HCT116 (cell line): Measurements from ENCODE around the gene IRF2. TPM values are rescaled to one million over a fixed set of nuclear protein-coding genes. Genes with fewer than 3 reads are reported as not detected.

Experiments used
- ATAC-seq: fragments of 200-7000 bp; cut with Tn5 transposase; 2 replicates; pipeline ENCODE4 v1.9.1; 2020; ENCODE audit warnings: mild to moderate bottlenecking, moderate library complexity
- BruUV-seq: library from RNA; stranded (reverse); fragments of 400-500 nt; replicated peaks from 2 replicates; lab custom pipeline; 2021; lab: Mats Ljungman, UMichigan
- CTCF ChIA-PET: fragments of 300-600 bp; sonication (Branson Sonifier 250); formaldehyde crosslinking; loops from one replicate; lab custom pipeline; 2021; ENCODE audit warnings: antibody characterized with exemption; lab: Charles Lee
- POLR2A ChIA-PET: fragments of 300-600, 350-600 bp; sonication (Branson Sonifier 250); formaldehyde crosslinking; loops from one replicate; lab custom pipeline; 2021; ENCODE audit warnings: antibody characterized with exemption; lab: Charles Lee
- RAD21 ChIA-PET, 2 experiments: fragments of 300-600 bp; sonication (Branson Sonifier 250); formaldehyde crosslinking; loops; one replicate each; lab custom pipeline; 2023; ENCODE audit warnings: low total read pairs in 2 of 2; ENCODE audit not compliant: uncharacterized antibody in 2 of 2, unreplicated experiment in 2 of 2, low non-redundant PET in 1 of 2; lab: Charles Lee
- DNase-seq: peaks from one replicate; pipeline ENCODE4 v3.0.0-alpha.2; 2010; ENCODE audit warnings: low read depth, low spot score
- H2AFZ ChIP-seq: fragments of 200-600 bp; shearing (Covaris generic), sonication (generic); 2 replicates; pipeline ENCODE4 v1.6.1; 2017; ENCODE audit warnings: low read depth, mixed run types, mixed read lengths, antibody characterized with exemption, low read length; ENCODE audit not compliant: poor library complexity, severe bottlenecking
- H3K27ac ChIP-seq: 2 replicates; pipeline ENCODE4 v1.5.1; 2012; ENCODE audit warnings: low read depth, low read length
- H3K27me3 ChIP-seq: fragments of 200-600 bp; sonication (generic); 2 replicates; pipeline ENCODE4 v1.6.1; 2016; ENCODE audit warnings: mixed run types, low read length, mixed read lengths; ENCODE audit not compliant: insufficient read depth
- H3K36me3 ChIP-seq, 2 experiments: fragments of 200-500 bp in 1 of 2; fragments of 200-600 bp in 1 of 2; sonication (Bioruptor generic) in 1 of 2; sonication (generic) in 1 of 2; 2 replicates each; pipeline versions ENCODE4 v1.5.1 to v1.6.1; 2014 to 2016; ENCODE audit warnings: low read length in 2 of 2, inconsistent platforms in 1 of 2, mixed read lengths in 1 of 2, mixed run types in 1 of 2; ENCODE audit not compliant: insufficient read depth in 2 of 2, control insufficient read depth in 1 of 2
- H3K4me1 ChIP-seq, 2 experiments: fragments of 200-600 bp in 1 of 2; sonication (generic) in 1 of 2; 2 replicates each; pipeline versions ENCODE4 v1.5.1 to v1.6.1; 2012 to 2017; ENCODE audit warnings: low read length in 2 of 2, inconsistent platforms in 1 of 2, mild to moderate bottlenecking in 1 of 2, mixed read lengths in 1 of 2, mixed run types in 1 of 2, moderate library complexity in 1 of 2; ENCODE audit not compliant: insufficient read depth in 2 of 2, control insufficient read depth in 1 of 2
- H3K4me2 ChIP-seq: fragments of 200-600 bp; sonication (generic); 2 replicates; pipeline ENCODE4 v1.6.1; 2017; ENCODE audit warnings: mixed run types, low read length, mixed read lengths
- H3K4me3 ChIP-seq, 2 experiments: fragments of 200-600 bp in 1 of 2; sonication (generic) in 1 of 2; replicated peaks in 1 of 2; 2 replicates each; pipeline ENCODE4 v1.5.1; 2011 to 2016; ENCODE audit warnings: low read length in 2 of 2, control low read depth in 1 of 2, low read depth in 1 of 2, mild to moderate bottlenecking in 1 of 2, mixed read lengths in 1 of 2, mixed run types in 1 of 2
- H3K79me2 ChIP-seq: fragments of 200-600 bp; sonication (generic); 2 replicates; pipeline ENCODE4 v1.6.1; 2017; ENCODE audit warnings: mild to moderate bottlenecking, mixed run types, low read length, moderate library complexity, mixed read lengths; ENCODE audit not compliant: insufficient read depth
- H3K9ac ChIP-seq: fragments of 200-600 bp; sonication (generic); 2 replicates; pipeline ENCODE4 v1.6.1; 2016; ENCODE audit warnings: low read length, mixed read lengths
- H3K9me2 ChIP-seq: fragments of 200-600 bp; sonication (generic), shearing (Covaris generic); 2 replicates; pipeline ENCODE4 v1.6.1; 2017; ENCODE audit warnings: mixed run types, mild to moderate bottlenecking, moderate library complexity; ENCODE audit not compliant: insufficient read depth
- H3K9me3 ChIP-seq, 2 experiments: fragments of 200-500 bp in 1 of 2; fragments of 200-600 bp in 1 of 2; sonication (Bioruptor generic) in 1 of 2; sonication (generic) in 1 of 2; 2 replicates each; pipeline ENCODE4 v1.6.1; 2014 to 2017; ENCODE audit warnings: low read length in 2 of 2, mixed read lengths in 2 of 2, inconsistent platforms in 1 of 2, low read depth in 1 of 2, mild to moderate bottlenecking in 1 of 2, mixed run types in 1 of 2, moderate library complexity in 1 of 2; ENCODE audit not compliant: control insufficient read depth in 1 of 2, insufficient read depth in 1 of 2
- H4K20me1 ChIP-seq: fragments of 200-600 bp; sonication (generic), shearing (Covaris generic); 2 replicates; pipeline ENCODE4 v1.6.1; 2017; ENCODE audit warnings: mixed run types, mild to moderate bottlenecking, moderate library complexity; ENCODE audit not compliant: insufficient read depth
- CEBPB ChIP-seq: IDR thresholded peaks from 2 replicates; pipeline ENCODE4 v1.6.1; 2012; ENCODE audit warnings: low read depth
- CTCF ChIP-seq, 3 experiments: fragments of 200-600 bp in 1 of 3; sonication (generic) in 1 of 3; IDR thresholded peaks in 2 of 3; conservative IDR thresholded peaks in 1 of 3; 2 replicates each; pipeline ENCODE4 v1.5.1; 2012 to 2017; ENCODE audit warnings: low read depth in 2 of 3, low read length in 2 of 3, antibody characterized with exemption in 1 of 3, borderline replicate concordance in 1 of 3, control low read depth in 1 of 3, mild to moderate bottlenecking in 1 of 3, mixed read lengths in 1 of 3, mixed run types in 1 of 3, moderate library complexity in 1 of 3; ENCODE audit not compliant: insufficient read depth in 1 of 3
- EGR1 ChIP-seq: IDR thresholded peaks from 2 replicates; pipeline ENCODE4 v1.6.1; 2012; ENCODE audit warnings: low read depth
- ELF1 ChIP-seq: IDR thresholded peaks from 2 replicates; pipeline ENCODE4 v1.6.1; 2012; ENCODE audit warnings: low read depth, borderline replicate concordance
- EZH2phosphoT487 ChIP-seq: fragments of 200-600 bp; IDR thresholded peaks from 2 replicates; pipeline ENCODE4 v1.6.1; 2018; ENCODE audit warnings: antibody characterized with exemption, borderline replicate concordance
- FOSL1 ChIP-seq: IDR thresholded peaks from 2 replicates; pipeline ENCODE4 v1.6.1; 2012; ENCODE audit warnings: low read depth
- POLR2AphosphoS5 ChIP-seq: IDR thresholded peaks from 2 replicates; pipeline ENCODE4 v1.6.1; 2011; ENCODE audit warnings: mild to moderate bottlenecking, low read depth, low read length, moderate library complexity
- RAD21 ChIP-seq: IDR thresholded peaks from 2 replicates; pipeline ENCODE4 v1.6.1; 2012; ENCODE audit warnings: low read depth, mild to moderate bottlenecking
- REST ChIP-seq: IDR thresholded peaks from 2 replicates; pipeline ENCODE4 v1.6.1; 2012; ENCODE audit warnings: low read depth
- SRF ChIP-seq: IDR thresholded peaks from 2 replicates; pipeline ENCODE4 v1.6.1; 2012; ENCODE audit warnings: low read depth
- TCF7L2 ChIP-seq: IDR thresholded peaks from 2 replicates; pipeline ENCODE4 v1.7.0; 2011; ENCODE audit warnings: borderline replicate concordance, inconsistent platforms; ENCODE audit not compliant: insufficient read depth, insufficient read length; ENCODE audit errors: extremely low read depth
- YY1 ChIP-seq: IDR thresholded peaks from 2 replicates; pipeline ENCODE4 v1.6.1; 2011; ENCODE audit warnings: low read length, low read depth, moderate library complexity, mild to moderate bottlenecking; ENCODE audit not compliant: insufficient replicate concordance; ENCODE audit errors: extremely low read depth
- ZNF274 ChIP-seq: fragments of 200-500 bp; sonication (Bioruptor generic); IDR thresholded peaks from 2 replicates; pipeline ENCODE4 v1.6.1; 2014; ENCODE audit warnings: mild to moderate bottlenecking, low read depth, low read length, inconsistent platforms
- intact Hi-C: fragments of 100-400 bp; cut with micrococcal nuclease; formaldehyde crosslinking; loops from 2 replicates; pipeline ENCODE4 v1.10.0; 2022
- total RNA-seq: library from RNA; stranded (reverse); gene quantifications from one replicate; pipeline ENCODE4 v1.2.1, GENCODE V29; 2021; ENCODE audit not compliant: unreplicated experiment
- TF ChIP-seq, protein P1 (sequence below): IDR thresholded peaks from 2 replicates; pipeline ENCODE4 v1.6.1; 2012
- TF ChIP-seq, protein P2 (sequence below): IDR thresholded peaks from 2 replicates; pipeline ENCODE4 v1.6.1; 2012

Gene IRF2
- total RNA-seq, 1 experiment from 2014 or later: 10.6 TPM

DNA sequence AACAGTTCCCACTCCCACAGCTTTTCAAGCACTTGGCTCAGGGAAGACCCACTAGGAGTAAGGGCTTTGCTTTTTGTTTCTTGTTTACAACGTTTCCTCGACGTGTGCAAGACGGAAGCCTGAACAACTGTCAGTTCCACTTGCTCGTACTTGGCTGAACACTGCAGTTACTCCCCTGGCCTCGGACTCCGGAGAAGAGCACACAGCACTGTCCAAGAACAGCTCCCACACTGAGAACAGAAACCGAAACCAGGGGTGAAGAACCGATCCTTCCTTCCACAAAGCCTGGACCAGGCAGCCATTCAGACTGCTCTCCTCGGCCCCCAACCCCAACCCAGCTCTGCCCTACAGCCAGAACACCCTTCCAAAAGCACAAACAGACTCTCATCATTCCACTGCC is 25.5 kb downstream of the IRF2 start:
- CTCF ChIA-PET: no interaction called here
- H3K9me3 ChIP-seq: no peaks in the 10 kb centered on the region
- H3K79me2 ChIP-seq: no peaks in the 10 kb centered on the region
- peaks cover 0 to 2% of the 10 kb centered on the region in 2 experiments; a peak in 1 of 4 replicates for H3K4me1 ChIP-seq
- TF ChIP-seq, protein P1, sequence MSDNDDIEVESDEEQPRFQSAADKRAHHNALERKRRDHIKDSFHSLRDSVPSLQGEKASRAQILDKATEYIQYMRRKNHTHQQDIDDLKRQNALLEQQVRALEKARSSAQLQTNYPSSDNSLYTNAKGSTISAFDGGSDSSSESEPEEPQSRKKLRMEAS: no peak
- TF ChIP-seq POLR2AphosphoS5 (no peak), FOSL1 (no peak), EZH2phosphoT487 (no peak), ELF1 (no peak), CEBPB (no peak), SRF (no peak), EGR1 (no peak), REST (no peak), TCF7L2 (no peak), RAD21 (no peak), ZNF274 (no peak), YY1 (no peak), CTCF (IDR thresholded peaks at IDR 0.05 in 2 of 3, conservative IDR thresholded peaks at IDR 0.05 in 1 of 3; ENCODE audit: borderline replicate concordance in 1 of 3, insufficient read depth in 1 of 3, low read depth in 2 of 3, low read length in 2 of 3) (no peak)
- TF ChIP-seq, protein P2, sequence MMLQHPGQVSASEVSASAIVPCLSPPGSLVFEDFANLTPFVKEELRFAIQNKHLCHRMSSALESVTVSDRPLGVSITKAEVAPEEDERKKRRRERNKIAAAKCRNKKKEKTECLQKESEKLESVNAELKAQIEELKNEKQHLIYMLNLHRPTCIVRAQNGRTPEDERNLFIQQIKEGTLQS: no peak
- BruUV-seq: no TSS peak
- H3K27me3 ChIP-seq: no peaks in the 10 kb centered on the region
- DNase-seq (no peak), ATAC-seq (no peak)
- no peak overlapping the region for H2AFZ ChIP-seq
- no peak overlapping the region for H3K4me2 ChIP-seq
- no peaks in the 10 kb centered on the region for H4K20me1 ChIP-seq
- POLR2A ChIA-PET: no interaction called here
- intact Hi-C loops: no loop called here
- no peaks in the 10 kb centered on the region for H3K9me2 ChIP-seq
- H3K9ac ChIP-seq: no peak overlapping the region
- no peak overlapping the region for H3K27ac ChIP-seq
- no peak overlapping the region for H3K4me3 ChIP-seq
- no peaks in the 10 kb centered on the region for H3K36me3 ChIP-seq
- RAD21 ChIA-PET: no interaction called here
